Transverse colon (tissue), 4 donors: ENCODE data around the gene P3H3.

Experiments
- EP300 ChIP-seq: sonication (generic); formaldehyde crosslinking; IDR thresholded peaks from one replicate; pipeline ENCODE4 v1.6.1; 2017; ENCODE audit warnings: antibody characterized with exemption, low read depth
- POLR2A ChIP-seq: fragments of 450-650 bp; IDR thresholded peaks from one replicate; pipeline ENCODE4 v1.6.1; 2016; ENCODE audit warnings: antibody characterized with exemption, mild to moderate bottlenecking, moderate library complexity
- POLR2AphosphoS5 ChIP-seq, 3 donors: sonication (generic); formaldehyde crosslinking; IDR thresholded peaks; one replicate each; pipeline ENCODE4 v1.6.1; 2016; ENCODE audit warnings: antibody characterized with exemption in 3 of 3
- TF ChIP-seq, protein P1 (sequence below), 5 experiments: fragments of 200-600 bp in 3 of 5; fragments of 450-650 bp in 2 of 5; sonication (generic) in 3 of 5; IDR thresholded peaks; 1 replicate in 2 of 5; 2 replicates in 3 of 5; pipeline ENCODE4 v1.5.1; 2016 to 2017; ENCODE audit warnings: antibody characterized with exemption in 5 of 5, inconsistent platforms in 3 of 5, mild to moderate bottlenecking in 2 of 5, moderate library complexity in 1 of 5

GRCh38 chr12:6799147-6799546 is 29.1 kb upstream of the P3H3 start:
- TF ChIP-seq, protein P1, sequence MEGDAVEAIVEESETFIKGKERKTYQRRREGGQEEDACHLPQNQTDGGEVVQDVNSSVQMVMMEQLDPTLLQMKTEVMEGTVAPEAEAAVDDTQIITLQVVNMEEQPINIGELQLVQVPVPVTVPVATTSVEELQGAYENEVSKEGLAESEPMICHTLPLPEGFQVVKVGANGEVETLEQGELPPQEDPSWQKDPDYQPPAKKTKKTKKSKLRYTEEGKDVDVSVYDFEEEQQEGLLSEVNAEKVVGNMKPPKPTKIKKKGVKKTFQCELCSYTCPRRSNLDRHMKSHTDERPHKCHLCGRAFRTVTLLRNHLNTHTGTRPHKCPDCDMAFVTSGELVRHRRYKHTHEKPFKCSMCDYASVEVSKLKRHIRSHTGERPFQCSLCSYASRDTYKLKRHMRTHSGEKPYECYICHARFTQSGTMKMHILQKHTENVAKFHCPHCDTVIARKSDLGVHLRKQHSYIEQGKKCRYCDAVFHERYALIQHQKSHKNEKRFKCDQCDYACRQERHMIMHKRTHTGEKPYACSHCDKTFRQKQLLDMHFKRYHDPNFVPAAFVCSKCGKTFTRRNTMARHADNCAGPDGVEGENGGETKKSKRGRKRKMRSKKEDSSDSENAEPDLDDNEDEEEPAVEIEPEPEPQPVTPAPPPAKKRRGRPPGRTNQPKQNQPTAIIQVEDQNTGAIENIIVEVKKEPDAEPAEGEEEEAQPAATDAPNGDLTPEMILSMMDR (IDR thresholded peaks at IDR 0.05), result no peak
- no peak for TF ChIP-seq POLR2A
- TF ChIP-seq POLR2AphosphoS5 (IDR thresholded peaks at IDR 0.05), result no peak
- no peak for TF ChIP-seq EP300
